HG03439 (cell line): ENCODE results near the gene CCSAP.

ENCODE experiments used
- ATAC-seq: cut with Tn5 transposase; IDR thresholded peaks from one replicate; pipeline ENCODE4 v1.9.1; 2021; ENCODE audit warnings: mild to moderate bottlenecking, moderate library complexity; ENCODE audit not compliant: unreplicated experiment

The CCSAP gene

GRCh38 chr1:229326601-229327000 lies 16.2 kb downstream of the CCSAP start:
- no peak for ATAC-seq

- ATAC-seq, result no peak
Observed at GRCh38 chr1:229325853-229326487, 16.9 kb downstream of the CCSAP start.

GRCh38 chr1:229325401-229325800 lies 17.4 kb downstream of the CCSAP start:
- ATAC-seq, result no peak

GRCh38 chr1:229323885-229324553 lies 18.8 kb downstream of the CCSAP start:
- no peak for ATAC-seq

- ATAC-seq, result no peak
Observed at GRCh38 chr1:229323201-229323600, 19.6 kb downstream of the CCSAP start.

GRCh38 chr1:229319487-229319886 lies 23.4 kb downstream of the CCSAP start:
- no peak for ATAC-seq

GRCh38 chr1:229318056-229318455 lies 24.8 kb downstream of the CCSAP start:
- no peak for ATAC-seq

- no peak for ATAC-seq
Observed at GRCh38 chr1:229316166-229316565, 26.7 kb downstream of the CCSAP start.

GRCh38 chr1:229310833-229311232 lies 32.0 kb downstream of the CCSAP start:
- no peak for ATAC-seq

- no peak for ATAC-seq
Observed at GRCh38 chr1:229309684-229310083, 33.2 kb downstream of the CCSAP start.

GRCh38 chr1:229309074-229309473 lies 33.8 kb downstream of the CCSAP start:
- no peak for ATAC-seq

- no peak for ATAC-seq
Observed at GRCh38 chr1:229305392-229305791, 37.5 kb downstream of the CCSAP start.

GRCh38 chr1:229303855-229304254 lies 39.0 kb downstream of the CCSAP start:
- no peak for ATAC-seq

- no peak for ATAC-seq
Observed at GRCh38 chr1:229302740-229303139, 40.1 kb downstream of the CCSAP start.

- no peak for ATAC-seq
Observed at GRCh38 chr1:229300099-229300757, 42.6 kb downstream of the CCSAP start.

- ATAC-seq, result no peak
Observed at GRCh38 chr1:229298887-229299503, 43.9 kb downstream of the CCSAP start.

- no peak for ATAC-seq
Observed at GRCh38 chr1:229298420-229298819, 44.4 kb downstream of the CCSAP start.

- no peak for ATAC-seq
Observed at GRCh38 chr1:229297746-229298145, 45.1 kb downstream of the CCSAP start.

- ATAC-seq, result no peak
Observed at GRCh38 chr1:229296541-229296941, 46.3 kb downstream of the CCSAP start.

- ATAC-seq, result no peak
Observed at GRCh38 chr1:229295745-229296144, 47.1 kb downstream of the CCSAP start.

- no peak for ATAC-seq
Observed at GRCh38 chr1:229293528-229294204, 49.2 kb downstream of the CCSAP start.
